ENCODE measurements around the gene THSD4.
"Not testable (repeated sequence)": the region's sequence is repeated elsewhere in the genome, so short reads cannot be mapped to it uniquely, and the experiment has no call there.

Gene THSD4

GRCh38 chr15:71709808-71710418, 594.6 kb downstream of the THSD4 start:
- DNase-seq (ENCODE audit: low read depth, low spot score): no peak

- DNase-seq (ENCODE audit: low read depth, low spot score): no peak
Observed at GRCh38 chr15:71712182-71712581, 596.9 kb downstream of the THSD4 start.

GRCh38 chr15:71713191-71713809, 598.0 kb downstream of the THSD4 start:
- no peak for DNase-seq (ENCODE audit: low read depth, low spot score)

GRCh38 chr15:71715914-71716313, 600.6 kb downstream of the THSD4 start:
- no peak for DNase-seq (ENCODE audit: low read depth, low spot score)

- no peak for DNase-seq (ENCODE audit: low read depth, low spot score)
Observed at GRCh38 chr15:71716990-71717389, 601.7 kb downstream of the THSD4 start.

- DNase-seq (ENCODE audit: low read depth, low spot score): no peak
Observed at GRCh38 chr15:71718116-71718910, 603.0 kb downstream of the THSD4 start.

- no peak for DNase-seq (ENCODE audit: low read depth, low spot score)
Observed at GRCh38 chr15:71723344-71723743, 608.1 kb downstream of the THSD4 start.

- not testable (repeated sequence) for DNase-seq (ENCODE audit: low read depth, low spot score)
Observed at GRCh38 chr15:71725207-71725955, 610.1 kb downstream of the THSD4 start.

GRCh38 chr15:71728881-71729280, 613.6 kb downstream of the THSD4 start:
- no peak for DNase-seq (ENCODE audit: low read depth, low spot score)

- DNase-seq (ENCODE audit: low read depth, low spot score): no peak
Observed at GRCh38 chr15:71729319-71729718, 614.0 kb downstream of the THSD4 start.

GRCh38 chr15:71730277-71731144, 615.2 kb downstream of the THSD4 start:
- no peak for DNase-seq (ENCODE audit: low read depth, low spot score)

- no peak for DNase-seq (ENCODE audit: low read depth, low spot score)
Observed at GRCh38 chr15:71732636-71733035, 617.4 kb downstream of the THSD4 start.

GRCh38 chr15:71733122-71733521, 617.9 kb downstream of the THSD4 start:
- DNase-seq (ENCODE audit: low read depth, low spot score): no peak

GRCh38 chr15:71734709-71735384, 619.6 kb downstream of the THSD4 start:
- DNase-seq (ENCODE audit: low read depth, low spot score): no peak

- DNase-seq (ENCODE audit: low read depth, low spot score): no peak
Observed at GRCh38 chr15:71735385-71735757, 620.1 kb downstream of the THSD4 start.

- no peak for DNase-seq (ENCODE audit: low read depth, low spot score)
Observed at GRCh38 chr15:71736286-71736947, 621.1 kb downstream of the THSD4 start.

- DNase-seq (ENCODE audit: low read depth, low spot score): no peak
Observed at GRCh38 chr15:71737761-71738160, 622.5 kb downstream of the THSD4 start.

- no peak for DNase-seq (ENCODE audit: low read depth, low spot score)
Observed at GRCh38 chr15:71739355-71739754, 624.1 kb downstream of the THSD4 start.

GRCh38 chr15:71742964-71743363, 627.7 kb downstream of the THSD4 start:
- no peak for DNase-seq (ENCODE audit: low read depth, low spot score)

GRCh38 chr15:71743861-71744382, 628.7 kb downstream of the THSD4 start:
- no peak for DNase-seq (ENCODE audit: low read depth, low spot score)
